HL-60 (cell line): ENCODE measurements around the gene CLPTM1L.

Source experiments
- TF ChIP-seq, protein P1 (sequence below): IDR thresholded peaks from one replicate; pipeline ENCODE4 v1.5.1; 2011; ENCODE audit warnings: low read length, control low read depth, inconsistent platforms; ENCODE audit not compliant: insufficient read depth
- TF ChIP-seq, protein P2 (sequence below): IDR thresholded peaks from 2 replicates; pipeline ENCODE4 v1.6.1; 2012; ENCODE audit warnings: low read depth; ENCODE audit not compliant: insufficient replicate concordance

DNA sequence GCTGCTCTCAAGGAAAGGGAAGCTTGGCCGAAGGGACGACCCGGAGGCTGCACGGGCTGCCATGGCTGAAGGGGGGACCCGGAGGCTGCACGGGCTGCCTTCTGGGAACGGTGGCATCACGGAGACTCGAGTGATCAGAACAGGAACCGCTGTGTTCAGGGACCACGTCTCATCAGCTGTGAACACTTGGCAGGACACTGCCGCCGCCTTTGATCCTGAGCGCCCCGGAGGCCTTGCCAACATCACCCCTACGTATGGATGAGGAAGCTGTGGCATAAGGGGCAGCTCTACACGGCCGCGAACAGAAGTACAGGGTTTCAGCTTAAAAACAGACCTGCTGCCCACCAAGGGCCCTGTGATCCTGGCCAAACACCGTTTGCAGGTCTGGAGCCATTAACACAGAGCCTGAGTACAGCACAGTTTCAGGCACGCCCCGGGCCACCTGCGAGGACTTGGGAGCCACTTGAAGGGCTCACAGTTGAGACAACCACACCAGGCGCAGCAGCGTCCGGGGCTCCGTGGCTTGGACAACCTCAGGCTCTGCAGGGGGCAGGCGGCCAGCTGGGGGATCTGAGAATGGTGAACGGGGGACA is 26.1 kb downstream of the CLPTM1L start:
- TF ChIP-seq, protein P1, sequence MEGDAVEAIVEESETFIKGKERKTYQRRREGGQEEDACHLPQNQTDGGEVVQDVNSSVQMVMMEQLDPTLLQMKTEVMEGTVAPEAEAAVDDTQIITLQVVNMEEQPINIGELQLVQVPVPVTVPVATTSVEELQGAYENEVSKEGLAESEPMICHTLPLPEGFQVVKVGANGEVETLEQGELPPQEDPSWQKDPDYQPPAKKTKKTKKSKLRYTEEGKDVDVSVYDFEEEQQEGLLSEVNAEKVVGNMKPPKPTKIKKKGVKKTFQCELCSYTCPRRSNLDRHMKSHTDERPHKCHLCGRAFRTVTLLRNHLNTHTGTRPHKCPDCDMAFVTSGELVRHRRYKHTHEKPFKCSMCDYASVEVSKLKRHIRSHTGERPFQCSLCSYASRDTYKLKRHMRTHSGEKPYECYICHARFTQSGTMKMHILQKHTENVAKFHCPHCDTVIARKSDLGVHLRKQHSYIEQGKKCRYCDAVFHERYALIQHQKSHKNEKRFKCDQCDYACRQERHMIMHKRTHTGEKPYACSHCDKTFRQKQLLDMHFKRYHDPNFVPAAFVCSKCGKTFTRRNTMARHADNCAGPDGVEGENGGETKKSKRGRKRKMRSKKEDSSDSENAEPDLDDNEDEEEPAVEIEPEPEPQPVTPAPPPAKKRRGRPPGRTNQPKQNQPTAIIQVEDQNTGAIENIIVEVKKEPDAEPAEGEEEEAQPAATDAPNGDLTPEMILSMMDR: no peak
- TF ChIP-seq, protein P2, sequence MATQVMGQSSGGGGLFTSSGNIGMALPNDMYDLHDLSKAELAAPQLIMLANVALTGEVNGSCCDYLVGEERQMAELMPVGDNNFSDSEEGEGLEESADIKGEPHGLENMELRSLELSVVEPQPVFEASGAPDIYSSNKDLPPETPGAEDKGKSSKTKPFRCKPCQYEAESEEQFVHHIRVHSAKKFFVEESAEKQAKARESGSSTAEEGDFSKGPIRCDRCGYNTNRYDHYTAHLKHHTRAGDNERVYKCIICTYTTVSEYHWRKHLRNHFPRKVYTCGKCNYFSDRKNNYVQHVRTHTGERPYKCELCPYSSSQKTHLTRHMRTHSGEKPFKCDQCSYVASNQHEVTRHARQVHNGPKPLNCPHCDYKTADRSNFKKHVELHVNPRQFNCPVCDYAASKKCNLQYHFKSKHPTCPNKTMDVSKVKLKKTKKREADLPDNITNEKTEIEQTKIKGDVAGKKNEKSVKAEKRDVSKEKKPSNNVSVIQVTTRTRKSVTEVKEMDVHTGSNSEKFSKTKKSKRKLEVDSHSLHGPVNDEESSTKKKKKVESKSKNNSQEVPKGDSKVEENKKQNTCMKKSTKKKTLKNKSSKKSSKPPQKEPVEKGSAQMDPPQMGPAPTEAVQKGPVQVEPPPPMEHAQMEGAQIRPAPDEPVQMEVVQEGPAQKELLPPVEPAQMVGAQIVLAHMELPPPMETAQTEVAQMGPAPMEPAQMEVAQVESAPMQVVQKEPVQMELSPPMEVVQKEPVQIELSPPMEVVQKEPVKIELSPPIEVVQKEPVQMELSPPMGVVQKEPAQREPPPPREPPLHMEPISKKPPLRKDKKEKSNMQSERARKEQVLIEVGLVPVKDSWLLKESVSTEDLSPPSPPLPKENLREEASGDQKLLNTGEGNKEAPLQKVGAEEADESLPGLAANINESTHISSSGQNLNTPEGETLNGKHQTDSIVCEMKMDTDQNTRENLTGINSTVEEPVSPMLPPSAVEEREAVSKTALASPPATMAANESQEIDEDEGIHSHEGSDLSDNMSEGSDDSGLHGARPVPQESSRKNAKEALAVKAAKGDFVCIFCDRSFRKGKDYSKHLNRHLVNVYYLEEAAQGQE: no peak
